ENCODE data around the gene ANKRD40.
A peak's percentile ranks its signal among the peaks of the same experiment; 100 is the strongest.

The ANKRD40 gene

DNA sequence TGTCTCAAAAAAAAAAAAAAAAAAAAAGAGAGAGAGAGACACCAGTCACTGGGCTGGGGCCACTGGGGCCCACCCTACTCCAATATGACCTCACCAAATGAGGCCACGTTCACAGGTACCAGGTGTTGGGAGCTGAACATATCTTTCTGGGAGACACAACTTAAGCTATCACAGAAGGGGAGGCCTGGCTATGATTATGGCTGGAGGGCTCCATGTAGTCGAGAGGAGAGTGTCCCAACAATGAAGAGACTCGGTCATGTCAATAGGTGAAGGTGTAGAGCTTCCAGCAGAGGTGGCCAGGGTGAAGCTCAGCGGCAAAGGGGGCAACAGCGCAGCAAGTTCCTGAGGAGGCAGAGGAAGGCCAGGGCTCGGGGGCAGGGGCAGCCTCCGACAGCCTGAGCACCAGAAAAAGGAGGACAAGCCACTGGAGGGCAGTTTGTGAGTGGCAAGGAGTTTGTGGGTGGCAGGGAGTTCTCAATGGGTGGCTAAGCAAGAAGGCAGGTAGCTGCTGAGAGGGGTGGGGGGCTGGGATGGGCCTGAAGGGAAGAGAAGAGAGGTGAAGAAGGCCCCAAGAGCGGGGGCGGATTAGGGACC lies 45.0 kb downstream of the ANKRD40 start:
- Histone ChIP-seq H3K18ac (ENCODE audit: low read length) (no peak overlapping the region), H3K9me3 (ENCODE audit: insufficient read depth, low read depth, low read length) (no peaks in the 10 kb centered on the region), H3K23ac (ENCODE audit: low read length) (no peak overlapping the region), H3K79me2 (ENCODE audit: control insufficient read depth, insufficient read depth, low read length, poor library complexity) (peaks cover 2% of the 10 kb centered on the region), H4K8ac (ENCODE audit: low read depth, low read length) (no peak overlapping the region), H2BK5ac (ENCODE audit: low read depth, low read length, poor library complexity) (peak overlapping the region; percentile 12), H3K4me2 (ENCODE audit: low read length) (no peak overlapping the region), H3K4me1 (ENCODE audit: control insufficient read depth in 1 of 2, insufficient read depth in 2 of 2, low read length in 2 of 2) (peaks cover 26 to 36% of the 10 kb centered on the region in 2 experiments), H2BK12ac (ENCODE audit: low read length) (peak overlapping the region; percentile 83), H3K14ac (ENCODE audit: low read length) (peak overlapping the region; percentile 41), H3K36me3 (ENCODE audit: control insufficient read depth in 1 of 2, insufficient read depth in 2 of 2, low read length in 2 of 2) (no peaks in the 10 kb centered on the region), H3K9ac (ENCODE audit: low read length) (no peak overlapping the region), H3K4ac (ENCODE audit: low read depth, low read length) (no peak overlapping the region), H3K4me3 (ENCODE audit: low read depth, low read length) (no peak overlapping the region), H2BK120ac (ENCODE audit: insufficient read depth, low read length, poor library complexity) (peak overlapping the region; percentile 65), H3K27me3 (ENCODE audit: insufficient read depth, low read length) (no peaks in the 10 kb centered on the region), H4K91ac (ENCODE audit: low read depth, low read length) (peak overlapping the region; percentile 67), H3K27ac (ENCODE audit: low read depth, low read length) (no peak overlapping the region), H2AFZ (ENCODE audit: insufficient read depth, low read length, poor library complexity) (no peak overlapping the region), H3K79me1 (ENCODE audit: low read length) (peaks cover 21% of the 10 kb centered on the region), H4K12ac (ENCODE audit: low read depth, low read length) (no peak overlapping the region), H2AK5ac (ENCODE audit: low read length) (peak overlapping the region; percentile 87)
- WGBS (ENCODE audit: extremely low coverage, insufficient coverage, insufficient read length), result no CpG with 5 or more reads among the region's 9 CpGs
- no peak for DNase-seq

DNA sequence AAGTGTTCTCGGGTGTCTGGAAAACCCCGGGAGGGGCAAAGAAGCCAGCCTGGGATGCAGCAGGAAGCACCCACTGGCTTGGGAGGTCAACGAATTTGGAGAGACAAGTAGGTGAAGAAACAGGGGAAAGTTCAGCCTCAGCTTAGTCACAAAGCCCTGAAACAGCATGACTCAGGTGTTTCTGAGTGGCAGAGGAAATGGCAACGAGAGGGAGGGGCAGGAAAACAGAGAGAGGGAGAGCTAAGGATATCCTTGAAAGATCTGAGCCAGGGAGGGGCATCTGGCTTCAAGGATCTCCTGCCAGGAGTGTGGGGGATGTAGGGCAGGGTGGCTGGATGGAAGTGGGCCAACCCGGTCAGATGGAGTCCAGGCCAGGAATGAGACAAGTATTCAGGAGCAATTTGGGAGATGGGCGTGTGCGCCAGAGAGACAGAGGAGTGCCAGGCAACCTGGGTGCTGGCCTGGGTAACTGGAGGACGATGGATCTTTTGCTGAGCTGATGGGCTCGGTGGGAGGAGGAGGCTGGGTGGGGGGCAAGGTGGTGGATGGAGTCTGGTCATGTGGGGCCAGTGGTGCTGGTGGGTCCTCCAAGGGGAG lies 45.8 kb downstream of the ANKRD40 start:
- Histone ChIP-seq H2AK5ac (ENCODE audit: low read length) (peak overlapping the region; percentile 49), H2BK12ac (ENCODE audit: low read length) (peak overlapping the region; percentile 78), H3K9me3 (ENCODE audit: insufficient read depth, low read depth, low read length) (no peaks in the 10 kb centered on the region), H4K91ac (ENCODE audit: low read depth, low read length) (peak overlapping the region; percentile 96), H3K4ac (ENCODE audit: low read depth, low read length) (peak overlapping the region; percentile 18), H3K27ac (ENCODE audit: low read depth, low read length) (no peak overlapping the region), H3K23ac (ENCODE audit: low read length) (no peak overlapping the region), H3K18ac (ENCODE audit: low read length) (peak overlapping the region; percentile 48), H3K4me1 (ENCODE audit: control insufficient read depth in 1 of 2, insufficient read depth in 2 of 2, low read length in 2 of 2) (peaks cover 26 to 36% of the 10 kb centered on the region in 2 experiments), H3K14ac (ENCODE audit: low read length) (peak overlapping the region; percentile 60), H3K4me2 (ENCODE audit: low read length) (no peak overlapping the region), H3K79me2 (ENCODE audit: control insufficient read depth, insufficient read depth, low read length, poor library complexity) (peaks cover 2% of the 10 kb centered on the region), H2BK120ac (ENCODE audit: insufficient read depth, low read length, poor library complexity) (peak overlapping the region; percentile 84), H2AFZ (ENCODE audit: insufficient read depth, low read length, poor library complexity) (peak overlapping the region; percentile 14), H3K36me3 (ENCODE audit: control insufficient read depth in 1 of 2, insufficient read depth in 2 of 2, low read length in 2 of 2) (no peaks in the 10 kb centered on the region), H3K79me1 (ENCODE audit: low read length) (peaks cover 21% of the 10 kb centered on the region), H4K8ac (ENCODE audit: low read depth, low read length) (peak overlapping the region; percentile 31), H4K12ac (ENCODE audit: low read depth, low read length) (peak overlapping the region; percentile 43), H3K4me3 (ENCODE audit: low read depth, low read length) (no peak overlapping the region), H3K9ac (ENCODE audit: low read length) (no peak overlapping the region), H2BK5ac (ENCODE audit: low read depth, low read length, poor library complexity) (peak overlapping the region; percentile 58), H3K27me3 (ENCODE audit: insufficient read depth, low read length) (no peaks in the 10 kb centered on the region)
- peak; percentile 69 to 72 for DNase-seq
- no CpG with 5 or more reads among the region's 9 CpGs for WGBS (ENCODE audit: extremely low coverage, insufficient coverage, insufficient read length)

- Histone ChIP-seq H2BK5ac (ENCODE audit: low read depth, low read length, poor library complexity) (peak overlapping the region; percentile 35), H2BK12ac (ENCODE audit: low read length) (peak overlapping the region; percentile 22), H2AK5ac (ENCODE audit: low read length) (peak overlapping the region; percentile 46), H3K4me1 (ENCODE audit: control insufficient read depth in 1 of 2, insufficient read depth in 2 of 2, low read length in 2 of 2) (peaks cover 26 to 36% of the 10 kb centered on the region in 2 experiments), H2BK120ac (ENCODE audit: insufficient read depth, low read length, poor library complexity) (peak overlapping the region; percentile 46), H4K91ac (ENCODE audit: low read depth, low read length) (peak overlapping the region; percentile 89), H3K23ac (ENCODE audit: low read length) (no peak overlapping the region), H3K79me1 (ENCODE audit: low read length) (peaks cover 21% of the 10 kb centered on the region), H3K4me3 (ENCODE audit: low read depth, low read length) (no peak overlapping the region), H3K27me3 (ENCODE audit: insufficient read depth, low read length) (no peaks in the 10 kb centered on the region), H3K79me2 (ENCODE audit: control insufficient read depth, insufficient read depth, low read length, poor library complexity) (peaks cover 2% of the 10 kb centered on the region), H4K8ac (ENCODE audit: low read depth, low read length) (peak overlapping the region; percentile 27), H3K14ac (ENCODE audit: low read length) (peak overlapping the region; percentile 16), H4K12ac (ENCODE audit: low read depth, low read length) (peak overlapping the region; percentile 14), H3K4ac (ENCODE audit: low read depth, low read length) (peak overlapping the region; percentile 25), H3K9ac (ENCODE audit: low read length) (no peak overlapping the region), H3K4me2 (ENCODE audit: low read length) (no peak overlapping the region), H3K18ac (ENCODE audit: low read length) (peak overlapping the region; percentile 0), H3K27ac (ENCODE audit: low read depth, low read length) (no peak overlapping the region), H3K9me3 (ENCODE audit: insufficient read depth, low read depth, low read length) (no peaks in the 10 kb centered on the region), H2AFZ (ENCODE audit: insufficient read depth, low read length, poor library complexity) (peak overlapping the region; percentile 38), H3K36me3 (ENCODE audit: control insufficient read depth in 1 of 2, insufficient read depth in 2 of 2, low read length in 2 of 2) (no peaks in the 10 kb centered on the region)
- no peak for DNase-seq
- no CpG with 5 or more reads among the region's 5 CpGs for WGBS (ENCODE audit: extremely low coverage, insufficient coverage, insufficient read length)
Measured at GRCh38 chr17:50661348-50661747, 46.4 kb downstream of the ANKRD40 start.

DNA sequence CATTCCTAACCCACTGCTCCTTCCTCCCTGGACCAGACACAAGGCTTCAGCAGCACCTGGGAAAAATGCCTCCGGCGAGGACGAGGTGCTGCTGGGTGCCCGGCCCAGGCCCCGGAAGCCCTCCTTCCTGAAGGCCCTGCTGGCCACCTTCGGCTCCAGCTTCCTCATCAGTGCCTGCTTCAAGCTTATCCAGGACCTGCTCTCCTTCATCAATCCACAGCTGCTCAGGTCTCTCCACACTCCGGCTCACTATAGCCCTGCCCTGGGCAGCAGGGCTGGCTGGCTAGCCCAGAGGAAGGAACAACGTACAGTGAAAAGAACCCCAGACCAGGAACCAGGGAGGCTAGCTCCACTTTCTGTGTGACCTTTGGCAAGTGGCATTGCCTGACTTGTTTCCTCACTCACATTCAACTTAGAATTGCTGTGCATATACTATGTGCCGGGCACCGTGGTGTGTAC lies 46.8 kb downstream of the ANKRD40 start:
- Histone ChIP-seq H2BK5ac (ENCODE audit: low read depth, low read length, poor library complexity) (peak overlapping the region; percentile 5), H3K4me2 (ENCODE audit: low read length) (no peak overlapping the region), H3K4me1 (ENCODE audit: control insufficient read depth in 1 of 2, insufficient read depth in 2 of 2, low read length in 2 of 2) (peaks cover 26 to 36% of the 10 kb centered on the region in 2 experiments), H3K36me3 (ENCODE audit: control insufficient read depth in 1 of 2, insufficient read depth in 2 of 2, low read length in 2 of 2) (no peaks in the 10 kb centered on the region), H3K4me3 (ENCODE audit: low read depth, low read length) (no peak overlapping the region), H3K18ac (ENCODE audit: low read length) (peak overlapping the region; percentile 0), H3K27ac (ENCODE audit: low read depth, low read length) (no peak overlapping the region), H3K9ac (ENCODE audit: low read length) (no peak overlapping the region), H2BK12ac (ENCODE audit: low read length) (peak overlapping the region; percentile 22), H2BK120ac (ENCODE audit: insufficient read depth, low read length, poor library complexity) (peak overlapping the region; percentile 46), H3K9me3 (ENCODE audit: insufficient read depth, low read depth, low read length) (no peaks in the 10 kb centered on the region), H4K91ac (ENCODE audit: low read depth, low read length) (peak overlapping the region; percentile 89), H2AK5ac (ENCODE audit: low read length) (peak overlapping the region; percentile 46), H3K14ac (ENCODE audit: low read length) (peak overlapping the region; percentile 16), H4K12ac (ENCODE audit: low read depth, low read length) (no peak overlapping the region), H3K79me1 (ENCODE audit: low read length) (peaks cover 21% of the 10 kb centered on the region), H4K8ac (ENCODE audit: low read depth, low read length) (peak overlapping the region; percentile 27), H3K4ac (ENCODE audit: low read depth, low read length) (no peak overlapping the region), H3K23ac (ENCODE audit: low read length) (no peak overlapping the region), H3K27me3 (ENCODE audit: insufficient read depth, low read length) (no peaks in the 10 kb centered on the region), H3K79me2 (ENCODE audit: control insufficient read depth, insufficient read depth, low read length, poor library complexity) (peaks cover 2% of the 10 kb centered on the region), H2AFZ (ENCODE audit: insufficient read depth, low read length, poor library complexity) (no peak overlapping the region)
- no CpG with 5 or more reads among the region's 10 CpGs for WGBS (ENCODE audit: extremely low coverage, insufficient coverage, insufficient read length)
- DNase-seq, result peak; percentile 34 to 71

Data from trophoblast cell (in vitro differentiated cells and primary cell).